ENCODE data around the gene MCUB.
A peak's percentile ranks its signal among the peaks of the same experiment; 100 is the strongest.
"Not testable (repeated sequence)": the region's sequence is repeated elsewhere in the genome, so short reads cannot be mapped to it uniquely, and the experiment has no call there.

The MCUB gene

DNA sequence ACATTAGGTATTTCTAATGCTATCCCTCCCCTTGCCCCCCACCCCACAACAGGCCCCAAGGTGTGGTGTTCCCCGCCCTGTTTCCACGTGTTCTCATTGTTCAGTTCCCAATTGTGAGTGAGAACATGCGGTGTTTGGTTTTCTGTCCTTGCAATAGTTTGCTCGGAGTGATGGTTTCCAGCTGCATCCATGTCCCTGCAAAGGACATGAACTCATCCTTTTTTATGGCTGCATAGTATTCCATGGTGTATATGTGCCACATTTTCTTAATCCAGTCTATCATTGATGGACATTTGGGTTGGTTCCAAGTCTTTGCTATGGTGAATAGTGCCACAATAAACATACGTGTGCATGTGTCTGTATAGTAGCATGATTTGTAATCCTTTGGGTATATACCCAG is 20.0 kb downstream of the MCUB start:
- not testable (repeated sequence) for DNase-seq (ENCODE audit: low spot score)

GRCh38 chr4:109588176-109588575 is 28.1 kb downstream of the MCUB start:
- DNase-seq (ENCODE audit: low spot score): peak; percentile 79

GRCh38 chr4:109589119-109589518 is 29.1 kb downstream of the MCUB start:
- no peak for DNase-seq (ENCODE audit: low spot score)

- DNase-seq (ENCODE audit: low spot score): no peak
Observed at GRCh38 chr4:109589605-109590004, 29.6 kb downstream of the MCUB start.

DNA sequence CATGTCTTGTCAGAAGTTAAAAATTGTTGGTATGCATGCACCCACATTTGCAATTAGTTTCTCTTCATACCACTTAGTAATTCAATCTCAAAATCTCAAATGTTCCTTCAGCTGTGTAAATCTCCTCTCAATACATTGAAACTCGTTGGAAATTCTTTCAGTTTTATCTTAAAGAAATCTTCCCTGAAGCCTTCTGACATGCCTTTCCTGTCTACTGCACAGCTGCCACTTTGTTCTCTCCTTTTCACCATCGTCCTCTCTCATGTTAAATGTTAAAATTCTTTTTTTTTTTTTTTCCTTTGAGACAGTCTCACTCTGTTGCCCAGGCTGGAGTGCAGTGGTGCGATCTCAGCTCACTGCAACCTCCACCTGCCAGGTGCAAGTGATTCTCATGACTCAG is 30.9 kb downstream of the MCUB start:
- DNase-seq (ENCODE audit: low spot score): no peak

DNA sequence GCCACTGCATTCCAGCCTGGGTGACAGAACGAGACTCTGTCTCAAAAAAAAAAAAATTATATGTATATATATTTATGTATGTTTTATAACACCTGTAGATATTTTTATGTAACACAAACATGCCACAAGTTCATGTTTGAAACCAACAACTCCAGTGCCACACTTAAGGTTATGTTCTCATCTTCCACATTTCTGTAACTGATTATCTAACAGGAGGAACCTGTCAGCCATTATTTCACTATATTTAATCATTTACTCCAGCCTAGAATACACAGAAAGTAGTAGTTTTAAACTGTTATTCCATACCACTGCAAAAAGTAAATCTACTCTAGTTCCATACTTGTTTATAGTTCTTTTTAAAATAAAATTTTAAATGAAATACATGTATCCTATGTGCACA is 32.3 kb downstream of the MCUB start:
- DNase-seq (ENCODE audit: low spot score): no peak

GRCh38 chr4:109595123-109595522 is 35.1 kb downstream of the MCUB start:
- not testable (repeated sequence) for DNase-seq (ENCODE audit: low spot score)

- not testable (repeated sequence) for DNase-seq (ENCODE audit: low spot score)
Observed at GRCh38 chr4:109596420-109597085, 36.5 kb downstream of the MCUB start.

GRCh38 chr4:109599046-109599652 is 39.1 kb downstream of the MCUB start:
- DNase-seq (ENCODE audit: low spot score): no peak

- DNase-seq (ENCODE audit: low spot score): no peak
Observed at GRCh38 chr4:109600431-109600830, 40.4 kb downstream of the MCUB start.

GRCh38 chr4:109601336-109601735 is 41.3 kb downstream of the MCUB start:
- no peak for DNase-seq (ENCODE audit: low spot score)

DNA sequence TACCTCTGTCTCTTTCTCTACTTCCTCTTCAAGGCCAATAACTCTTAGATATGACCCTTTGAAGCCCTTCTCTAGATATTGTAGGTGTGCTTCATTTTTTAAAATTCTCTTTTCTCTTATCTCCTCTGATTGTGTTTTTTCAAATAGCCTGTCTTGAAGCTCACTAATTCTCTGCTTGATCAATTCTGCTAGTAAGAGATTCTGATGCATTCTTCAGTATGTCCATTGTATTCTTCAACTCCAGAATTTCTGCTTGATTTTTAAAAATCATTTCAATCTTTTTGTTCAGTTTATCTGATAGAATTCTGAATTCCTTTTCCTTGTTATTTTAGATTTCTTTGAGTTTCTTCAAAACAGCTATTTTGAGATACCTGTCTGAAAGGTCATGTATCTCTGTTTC is 47.9 kb downstream of the MCUB start:
- DNase-seq (ENCODE audit: low spot score): no peak

DNA sequence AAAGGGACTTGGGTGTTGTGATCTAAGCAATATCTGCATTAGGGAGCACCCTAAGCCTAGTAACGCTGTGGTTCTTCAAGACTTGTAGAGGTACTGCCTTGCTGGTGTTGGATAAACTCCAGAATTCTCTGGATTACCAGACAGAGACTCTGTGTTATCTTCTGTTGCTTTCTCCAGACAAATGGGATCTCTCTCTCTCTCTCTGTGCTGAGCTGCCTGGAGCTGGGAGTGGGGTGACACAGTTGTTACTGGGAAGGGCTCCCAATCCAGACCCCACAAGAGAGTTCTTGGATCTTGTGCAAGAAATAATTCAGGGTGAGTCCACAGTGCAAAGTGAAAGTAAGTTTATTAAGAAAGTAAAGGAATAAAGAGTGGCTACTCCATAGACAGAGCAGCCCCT is 48.8 kb downstream of the MCUB start:
- no peak for DNase-seq (ENCODE audit: low spot score)

DNA sequence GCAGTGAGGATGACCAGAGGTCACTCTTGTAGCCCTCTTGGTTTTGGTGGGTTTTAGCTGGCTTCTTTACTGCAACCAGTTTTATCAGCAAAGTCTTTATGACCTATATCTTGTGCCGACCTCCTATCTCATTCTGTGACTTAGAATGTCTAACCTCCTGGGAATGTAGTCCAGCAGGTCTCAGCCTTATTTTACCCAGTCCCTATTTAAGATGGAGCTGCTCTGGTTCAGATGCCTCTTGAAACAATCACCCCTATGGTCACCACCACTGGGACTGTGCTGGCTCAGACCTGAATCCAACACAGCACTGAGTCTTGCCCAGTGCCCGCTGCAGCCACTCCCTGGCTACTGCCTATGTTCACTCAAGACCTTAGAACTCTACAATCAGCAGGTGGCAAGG is 49.4 kb downstream of the MCUB start:
- no peak for DNase-seq (ENCODE audit: low spot score)

DNA sequence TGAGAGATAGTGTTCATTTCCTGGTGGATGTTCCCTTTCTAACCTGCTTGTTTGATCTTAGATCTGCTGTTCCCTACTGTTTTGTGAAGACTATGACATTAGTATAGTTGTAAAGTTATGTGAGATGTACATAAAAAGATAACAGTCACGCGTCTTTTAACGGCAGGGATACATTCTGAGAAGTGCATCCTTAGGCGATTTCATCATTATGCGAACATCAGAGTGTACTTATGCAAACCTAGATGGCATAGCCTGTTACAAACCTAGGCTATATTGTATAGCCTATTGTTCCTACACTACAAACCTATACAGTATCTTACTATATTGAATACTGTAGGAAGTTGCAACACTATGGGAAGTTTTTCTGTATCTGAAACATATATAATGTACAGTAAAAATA is 50.4 kb downstream of the MCUB start:
- DNase-seq (ENCODE audit: low spot score): no peak

GRCh38 chr4:109611045-109611646 is 51.1 kb downstream of the MCUB start:
- DNase-seq (ENCODE audit: low spot score): no peak

- DNase-seq (ENCODE audit: low spot score): no peak
Observed at GRCh38 chr4:109614015-109614414, 54.0 kb downstream of the MCUB start.

GRCh38 chr4:109614466-109614865 is 54.4 kb downstream of the MCUB start:
- DNase-seq (ENCODE audit: low spot score): no peak

- no peak for DNase-seq (ENCODE audit: low spot score)
Observed at GRCh38 chr4:109615742-109616141, 55.7 kb downstream of the MCUB start.

- no peak for DNase-seq (ENCODE audit: low spot score)
Observed at GRCh38 chr4:109616243-109616642, 56.2 kb downstream of the MCUB start.

- no peak for DNase-seq (ENCODE audit: low spot score)
Observed at GRCh38 chr4:109622626-109623025, 62.6 kb downstream of the MCUB start.

- no peak for DNase-seq (ENCODE audit: low spot score)
Observed at GRCh38 chr4:109624536-109624935, 64.5 kb downstream of the MCUB start.

- DNase-seq (ENCODE audit: low spot score): no peak
Observed at GRCh38 chr4:109627361-109627760, 67.3 kb downstream of the MCUB start.

DNA sequence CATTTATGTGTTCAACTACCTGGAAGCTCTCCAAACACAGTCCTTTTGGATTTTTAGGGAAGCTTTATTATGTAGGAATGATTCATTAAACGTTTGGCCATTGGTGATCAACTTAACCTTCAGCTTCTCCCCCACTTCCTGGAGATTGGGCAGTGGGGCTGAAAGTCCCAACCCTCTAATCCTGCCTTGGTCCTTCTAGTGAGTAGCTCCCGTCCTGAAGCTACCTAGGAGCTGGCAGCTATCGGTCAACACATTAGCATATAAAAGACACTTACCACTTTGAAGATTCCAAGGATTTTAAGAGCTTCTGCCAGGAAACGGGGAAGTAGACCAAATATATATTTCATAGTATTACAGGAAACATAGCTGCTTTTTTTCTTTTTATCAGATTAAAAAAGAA is 69.7 kb downstream of the MCUB start:
- DNase-seq (ENCODE audit: low spot score): no peak
